HG03135 (cell line): ENCODE data around the gene BAZ1B.
A peak's percentile ranks its signal among the peaks of the same experiment; 100 is the strongest.
"Not testable (repeated sequence)": the region's sequence is repeated elsewhere in the genome, so short reads cannot be mapped to it uniquely, and the experiment has no call there.

ENCODE experiments used
- ATAC-seq: cut with Tn5 transposase; IDR thresholded peaks from one replicate; pipeline ENCODE4 v1.9.1; 2021; ENCODE audit warnings: mild to moderate bottlenecking, moderate library complexity; ENCODE audit not compliant: unreplicated experiment

BAZ1B gene, protein sequence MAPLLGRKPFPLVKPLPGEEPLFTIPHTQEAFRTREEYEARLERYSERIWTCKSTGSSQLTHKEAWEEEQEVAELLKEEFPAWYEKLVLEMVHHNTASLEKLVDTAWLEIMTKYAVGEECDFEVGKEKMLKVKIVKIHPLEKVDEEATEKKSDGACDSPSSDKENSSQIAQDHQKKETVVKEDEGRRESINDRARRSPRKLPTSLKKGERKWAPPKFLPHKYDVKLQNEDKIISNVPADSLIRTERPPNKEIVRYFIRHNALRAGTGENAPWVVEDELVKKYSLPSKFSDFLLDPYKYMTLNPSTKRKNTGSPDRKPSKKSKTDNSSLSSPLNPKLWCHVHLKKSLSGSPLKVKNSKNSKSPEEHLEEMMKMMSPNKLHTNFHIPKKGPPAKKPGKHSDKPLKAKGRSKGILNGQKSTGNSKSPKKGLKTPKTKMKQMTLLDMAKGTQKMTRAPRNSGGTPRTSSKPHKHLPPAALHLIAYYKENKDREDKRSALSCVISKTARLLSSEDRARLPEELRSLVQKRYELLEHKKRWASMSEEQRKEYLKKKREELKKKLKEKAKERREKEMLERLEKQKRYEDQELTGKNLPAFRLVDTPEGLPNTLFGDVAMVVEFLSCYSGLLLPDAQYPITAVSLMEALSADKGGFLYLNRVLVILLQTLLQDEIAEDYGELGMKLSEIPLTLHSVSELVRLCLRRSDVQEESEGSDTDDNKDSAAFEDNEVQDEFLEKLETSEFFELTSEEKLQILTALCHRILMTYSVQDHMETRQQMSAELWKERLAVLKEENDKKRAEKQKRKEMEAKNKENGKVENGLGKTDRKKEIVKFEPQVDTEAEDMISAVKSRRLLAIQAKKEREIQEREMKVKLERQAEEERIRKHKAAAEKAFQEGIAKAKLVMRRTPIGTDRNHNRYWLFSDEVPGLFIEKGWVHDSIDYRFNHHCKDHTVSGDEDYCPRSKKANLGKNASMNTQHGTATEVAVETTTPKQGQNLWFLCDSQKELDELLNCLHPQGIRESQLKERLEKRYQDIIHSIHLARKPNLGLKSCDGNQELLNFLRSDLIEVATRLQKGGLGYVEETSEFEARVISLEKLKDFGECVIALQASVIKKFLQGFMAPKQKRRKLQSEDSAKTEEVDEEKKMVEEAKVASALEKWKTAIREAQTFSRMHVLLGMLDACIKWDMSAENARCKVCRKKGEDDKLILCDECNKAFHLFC (N-terminal part only)

DNA sequence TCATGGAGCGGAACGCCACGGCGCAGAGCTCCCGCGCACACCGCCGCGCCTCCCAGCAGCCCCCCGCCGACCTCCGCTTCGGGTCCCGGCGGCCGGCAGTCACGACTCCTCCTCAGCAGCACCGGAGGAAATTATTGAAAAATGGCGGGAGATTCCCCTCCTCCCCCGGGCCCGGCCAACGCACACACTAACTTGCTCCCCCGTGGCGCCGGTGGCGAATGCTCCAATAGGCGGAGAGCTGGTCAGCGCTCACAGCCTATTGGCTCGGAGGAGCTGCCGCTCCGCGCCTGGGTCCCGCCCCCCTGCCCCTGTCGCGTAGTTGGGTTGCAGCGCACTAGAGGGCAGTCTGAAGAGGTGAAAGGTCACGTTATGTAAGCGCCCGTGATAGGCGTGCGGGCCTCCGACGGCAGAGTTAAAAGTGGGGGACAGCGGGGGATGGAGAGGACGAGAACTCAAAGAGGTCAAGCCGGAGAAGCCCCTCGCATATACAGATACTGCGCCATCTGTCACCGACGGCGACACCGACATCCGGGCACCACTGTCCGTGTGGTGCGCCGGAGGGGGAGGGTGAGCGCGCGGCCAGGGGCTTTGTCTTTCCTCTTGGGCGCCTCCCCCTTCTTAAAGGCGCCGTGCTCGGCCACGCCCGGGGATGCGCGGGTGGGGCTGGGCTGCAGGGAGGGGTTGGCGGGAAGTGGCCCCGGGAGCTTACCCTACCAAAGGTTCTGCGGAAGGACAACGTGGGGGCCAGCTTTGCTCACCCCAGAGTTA is at the start of gene BAZ1B:
Gene BAZ1B, minus strand, starts transcription at position 189 of the 768 bp plus-strand sequence. CDS start 360 bp downstream, outside the sequence.
- ATAC-seq: peak; percentile 83

DNA sequence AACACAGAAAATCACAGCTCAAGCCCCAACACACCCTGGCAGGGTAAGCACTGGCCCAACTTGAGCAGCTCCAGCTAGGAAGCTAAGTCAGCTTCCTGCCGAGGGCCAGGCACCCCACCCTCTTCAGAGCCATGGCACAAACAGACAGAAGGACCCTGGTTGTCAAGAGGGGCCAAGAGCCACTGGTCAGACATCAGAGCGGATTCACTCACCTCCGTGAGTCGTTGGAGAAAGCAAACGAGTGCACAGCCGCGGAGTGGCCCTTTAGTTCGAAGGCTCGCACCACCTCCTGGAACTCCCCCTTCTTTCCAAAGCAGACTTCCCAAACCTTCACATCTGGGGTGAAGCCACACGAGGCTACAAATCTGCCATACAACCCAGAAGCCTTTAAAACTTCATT is 48.9 kb upstream of the BAZ1B start:
- no peak for ATAC-seq

DNA sequence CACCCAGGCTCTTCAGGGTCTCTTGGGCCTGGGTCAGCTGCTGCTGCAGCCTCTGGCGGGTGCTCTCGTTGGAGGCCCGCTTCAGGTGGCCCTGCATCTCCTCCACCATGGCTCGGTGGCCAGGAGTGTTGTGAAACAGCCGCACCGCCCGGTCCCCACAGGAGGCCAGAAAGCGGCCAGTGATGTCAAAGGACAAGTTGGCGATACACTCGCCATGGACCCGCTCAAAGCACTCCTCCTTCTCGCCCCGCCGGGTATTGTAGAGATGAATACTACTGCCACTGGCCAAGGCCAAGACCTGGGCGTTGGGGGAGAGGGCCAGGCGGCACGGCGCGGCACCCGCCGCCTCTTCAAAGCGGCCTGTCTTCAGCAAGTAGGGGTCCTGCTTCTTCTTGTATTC is 48.4 kb upstream of the BAZ1B start:
- ATAC-seq: no peak

DNA sequence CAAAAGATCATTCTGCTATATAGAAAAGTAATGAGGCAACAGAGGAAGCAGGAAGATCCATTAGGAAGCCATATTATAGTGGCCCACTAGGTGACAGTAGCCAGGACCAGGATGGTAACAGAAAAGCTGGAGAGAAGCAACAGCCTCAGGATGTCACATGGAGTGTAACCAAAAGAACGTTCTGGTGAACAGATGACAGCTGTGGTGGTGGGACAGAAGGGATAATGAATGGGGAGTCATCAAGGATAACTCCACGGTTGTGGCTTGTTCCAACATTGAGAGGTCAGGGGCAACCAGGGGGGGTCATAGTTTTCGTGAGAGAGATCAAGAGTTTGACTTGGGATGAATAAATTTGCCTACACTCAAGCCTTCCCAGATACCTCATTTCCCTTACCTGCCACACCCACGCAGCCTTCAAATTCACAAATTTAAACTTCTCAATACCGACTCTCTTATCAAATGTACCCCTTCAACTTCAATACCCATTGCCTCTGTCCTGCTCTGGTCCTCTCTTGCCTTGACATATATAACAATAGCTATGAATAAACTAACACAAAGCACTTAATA is 47.0 kb upstream of the BAZ1B start:
- no peak for ATAC-seq

DNA sequence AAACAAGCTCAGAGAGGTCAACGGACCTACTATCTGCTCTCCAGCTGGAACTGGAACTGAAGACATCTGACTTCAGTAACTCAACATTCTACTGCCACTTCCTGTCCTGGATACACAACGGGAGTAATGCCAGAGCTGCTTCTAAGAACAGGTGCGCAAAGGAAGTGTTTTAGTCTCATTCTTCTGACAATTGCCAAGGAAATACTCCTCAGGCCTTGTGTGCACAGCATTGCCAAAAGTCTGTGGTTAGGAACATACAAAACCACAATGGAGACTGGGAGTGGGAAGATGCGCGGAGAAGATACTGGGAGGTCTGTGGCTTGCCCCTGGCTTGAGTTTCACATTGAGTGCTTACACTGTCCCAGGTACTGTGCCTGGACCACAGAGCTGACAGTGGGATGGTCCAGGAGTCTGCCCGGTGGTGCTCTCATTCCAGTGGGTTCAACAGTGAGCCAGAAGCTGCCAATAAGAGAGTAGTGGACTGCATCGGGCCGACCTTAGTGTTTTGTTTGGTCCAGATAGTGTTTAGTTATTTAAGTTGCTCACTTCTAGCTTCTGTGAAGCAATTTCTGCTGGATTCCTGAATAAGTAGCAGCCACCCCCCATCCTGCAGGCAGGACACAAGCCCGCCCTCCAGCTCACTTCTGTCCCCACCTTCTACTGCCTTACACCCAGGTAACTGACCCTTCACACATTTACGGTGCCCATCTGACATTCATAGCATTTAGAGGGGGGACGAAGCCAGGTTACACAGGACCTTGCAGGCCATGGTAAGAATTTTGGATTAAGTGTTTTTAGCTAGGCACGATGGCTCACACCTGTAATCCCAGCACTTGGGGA is 46.0 kb upstream of the BAZ1B start:
- no peak for ATAC-seq

DNA sequence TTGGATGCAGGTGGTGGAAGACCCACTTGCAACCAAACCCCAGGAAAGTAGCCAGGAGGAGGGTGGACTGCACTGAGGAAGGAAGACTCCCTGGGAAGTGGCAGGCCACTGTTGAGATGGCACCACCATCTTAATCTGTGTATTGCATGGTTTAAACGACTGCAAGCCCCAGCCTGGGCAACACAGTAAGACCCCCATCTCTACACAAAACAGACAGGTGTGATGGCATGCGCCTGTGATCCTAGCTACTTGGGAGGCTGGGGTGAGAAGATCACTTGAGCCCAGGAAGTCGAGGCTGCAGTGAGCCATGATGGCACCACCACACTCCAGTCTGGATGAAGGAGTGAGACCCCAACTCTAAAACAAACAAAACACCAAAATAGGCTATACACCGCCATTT is 45.0 kb upstream of the BAZ1B start:
- no peak for ATAC-seq

DNA sequence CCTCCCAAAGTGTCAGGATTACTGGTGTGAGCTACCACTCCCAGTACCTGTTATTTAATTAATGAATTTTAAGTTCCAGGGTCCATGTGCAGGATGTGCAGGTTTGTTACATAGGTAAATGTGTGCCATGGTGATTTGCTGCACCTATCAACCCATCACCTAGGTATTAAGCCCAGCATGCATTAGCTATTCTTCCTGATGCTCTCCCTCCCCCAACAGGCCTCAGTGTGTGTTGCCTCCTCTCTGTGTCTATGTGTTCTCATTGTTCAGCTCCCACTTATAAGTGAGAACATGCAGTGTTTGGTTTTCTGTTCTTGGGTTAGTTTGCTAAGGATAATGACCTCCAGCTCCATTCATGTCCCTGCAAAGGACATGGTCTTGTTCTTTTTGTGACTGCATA is 44.3 kb upstream of the BAZ1B start:
- not testable (repeated sequence) for ATAC-seq

DNA sequence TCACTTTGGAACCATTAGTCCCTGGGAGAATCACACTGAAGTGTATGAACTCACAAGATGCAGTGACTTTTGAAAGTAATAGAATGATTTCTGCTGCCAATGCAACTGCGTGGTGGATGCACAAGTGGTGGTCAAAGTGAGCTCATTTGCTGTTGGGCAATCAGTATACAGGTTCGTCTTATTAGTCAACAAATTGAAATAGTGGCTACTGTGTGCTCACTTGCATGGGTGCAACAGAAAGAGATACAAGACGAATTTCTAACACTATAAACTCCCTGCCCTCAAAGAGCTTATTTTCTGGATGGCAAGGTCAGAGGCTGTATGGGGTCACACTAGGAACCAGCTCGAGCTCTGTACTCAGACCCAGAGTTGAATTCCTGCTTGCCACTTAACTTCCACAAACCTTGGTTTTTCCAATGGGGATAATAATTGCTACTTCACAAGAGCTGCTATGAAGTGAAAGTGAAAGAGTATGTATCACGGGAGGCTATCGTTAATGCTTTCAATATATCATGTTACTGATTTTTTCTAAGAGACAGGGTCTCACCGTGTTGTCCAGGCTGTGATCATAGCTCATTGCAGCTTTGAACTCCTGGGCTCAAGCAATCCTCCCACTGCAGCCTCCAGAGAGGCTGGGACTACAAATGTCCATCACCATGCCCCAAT is 43.7 kb upstream of the BAZ1B start:
- ATAC-seq: no peak

DNA sequence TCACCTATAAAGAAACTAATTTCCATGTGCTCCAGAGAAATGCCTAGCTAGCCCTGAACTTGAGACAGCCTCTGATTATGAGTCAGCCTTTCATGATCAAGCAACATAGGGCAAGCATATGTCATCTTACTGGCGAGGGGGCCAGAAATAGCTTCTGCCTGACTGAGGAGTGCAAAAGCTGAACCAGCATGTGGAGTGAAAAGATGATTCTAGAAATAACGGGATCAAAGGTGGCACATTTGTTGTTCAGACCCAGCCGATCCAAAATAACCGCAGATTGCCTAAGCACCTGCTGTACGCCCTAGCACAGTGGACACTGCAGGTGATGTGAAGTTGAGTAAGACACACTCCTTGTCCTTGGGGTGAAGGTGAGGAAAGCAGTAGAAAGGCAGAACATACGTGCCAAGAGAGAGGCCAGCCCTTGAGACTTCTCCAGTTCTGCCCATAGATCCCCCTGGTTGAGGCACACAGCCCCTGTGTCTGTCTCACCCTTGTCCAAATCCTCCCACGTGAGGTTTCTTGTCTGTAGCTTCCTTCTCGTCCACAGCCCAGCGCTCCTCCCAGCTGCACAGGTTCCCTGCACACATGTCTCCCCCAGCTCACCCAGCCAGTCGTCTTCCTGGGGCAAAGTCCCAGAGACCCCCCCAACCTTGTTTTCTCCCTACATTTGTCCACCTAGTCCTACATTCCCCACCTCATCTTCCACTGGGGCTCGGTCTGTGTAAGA is 38.2 kb upstream of the BAZ1B start:
- no peak for ATAC-seq

DNA sequence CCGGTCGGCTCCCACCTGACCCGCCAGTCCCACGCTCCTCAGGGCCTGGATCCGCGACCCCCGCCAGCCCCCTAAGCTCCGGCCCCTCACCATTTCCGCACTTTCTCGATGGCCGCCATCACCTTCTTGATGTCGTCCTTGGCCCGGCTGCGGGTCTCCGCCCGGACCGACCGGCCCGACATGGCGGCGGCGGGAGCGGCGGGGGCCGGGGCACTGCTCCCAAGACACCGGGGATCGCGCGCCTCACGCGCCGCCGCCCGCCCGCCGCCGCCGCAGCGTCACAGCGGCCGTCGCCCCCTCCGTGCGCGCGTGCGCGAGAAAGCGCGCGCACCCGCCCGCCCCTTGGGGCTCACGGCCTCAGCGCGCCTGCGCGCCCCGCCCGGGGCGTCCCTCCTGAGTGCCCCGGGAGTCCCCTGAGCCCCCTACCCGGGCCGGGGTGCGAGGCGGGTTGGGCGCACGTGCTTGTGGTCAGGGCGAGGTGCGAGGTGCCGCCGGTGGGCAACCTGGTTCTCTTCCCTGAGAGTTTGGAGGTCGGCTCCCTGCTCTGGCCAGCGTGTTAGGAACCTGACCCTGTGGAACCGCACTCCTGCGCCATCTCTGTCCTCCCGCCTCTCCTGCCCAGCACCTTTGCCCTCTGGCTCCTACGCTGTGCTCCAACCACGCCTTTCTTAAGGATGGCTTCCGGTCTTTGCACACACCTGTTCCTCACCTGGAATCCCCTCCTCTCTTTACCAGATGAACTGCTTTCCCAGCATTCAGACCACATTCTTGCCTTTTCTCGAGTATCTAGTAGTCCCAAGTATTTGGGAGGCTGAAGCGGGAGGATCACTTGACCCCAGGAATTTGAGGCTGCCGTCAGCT is 35.5 kb upstream of the BAZ1B start, which contains the start of gene BCL7B:
Gene BCL7B, minus strand, starts transcription at position 294 of the 861 bp plus-strand sequence. Its CDS starts 112 bp downstream, at position 182.
- ATAC-seq: peak; percentile 58

DNA sequence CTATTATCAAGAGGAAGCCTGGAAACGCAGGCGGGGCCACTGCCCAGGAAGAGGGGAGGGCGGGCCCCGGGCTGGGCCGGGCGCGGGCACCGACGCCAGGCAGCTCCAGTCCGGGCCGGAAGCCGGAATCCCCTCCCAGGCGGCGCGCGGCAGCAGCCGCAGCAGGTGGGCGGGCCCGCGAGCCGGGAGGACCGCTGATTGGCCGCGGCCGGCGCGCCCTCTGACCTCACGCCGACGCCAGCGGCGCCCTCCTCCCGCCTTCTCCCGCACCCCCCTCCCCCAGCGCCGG is 35.0 kb upstream of the BAZ1B start:
- ATAC-seq: peak; percentile 89

DNA sequence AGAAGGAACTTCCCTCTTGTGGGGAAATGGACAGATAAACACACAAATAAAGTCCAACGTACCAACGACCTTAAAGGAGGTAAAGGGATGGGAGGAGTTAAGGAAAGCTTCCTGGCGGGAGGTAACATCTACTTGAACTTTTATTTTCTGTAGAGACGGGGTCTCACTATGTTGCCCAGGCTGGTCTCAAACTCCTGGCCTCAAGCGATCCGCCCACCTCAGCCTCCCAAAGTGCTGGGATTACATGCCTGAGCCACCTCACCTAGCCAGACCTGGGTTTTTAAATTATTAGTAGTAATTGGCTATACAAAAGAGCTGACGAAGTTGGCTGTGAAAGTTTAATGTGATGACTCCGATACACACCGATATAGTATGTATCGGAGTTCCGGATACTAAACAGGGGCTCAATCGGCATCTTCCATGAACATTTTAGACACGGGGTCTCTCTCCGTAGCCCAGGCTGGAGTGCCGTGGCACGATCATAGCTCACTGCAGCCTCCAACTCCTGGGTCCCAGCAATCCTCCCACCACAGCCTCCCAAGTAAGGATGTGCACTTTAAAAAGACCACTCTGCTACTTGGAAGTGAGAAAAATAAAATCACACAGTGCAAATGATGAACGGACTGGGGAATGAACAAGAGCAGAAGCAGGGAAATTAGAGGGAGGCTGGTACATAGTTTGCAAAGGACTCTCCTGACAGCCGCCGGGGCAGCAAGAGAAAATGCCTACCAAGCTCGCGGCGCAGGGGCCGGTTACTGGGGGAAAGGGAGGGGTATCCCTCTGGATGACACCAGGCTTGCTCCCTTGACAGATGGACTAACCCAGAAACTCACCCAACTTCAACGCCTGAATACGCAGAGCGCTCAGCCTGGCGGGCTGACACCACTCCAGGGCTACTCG is 34.4 kb upstream of the BAZ1B start:
- ATAC-seq: no peak

DNA sequence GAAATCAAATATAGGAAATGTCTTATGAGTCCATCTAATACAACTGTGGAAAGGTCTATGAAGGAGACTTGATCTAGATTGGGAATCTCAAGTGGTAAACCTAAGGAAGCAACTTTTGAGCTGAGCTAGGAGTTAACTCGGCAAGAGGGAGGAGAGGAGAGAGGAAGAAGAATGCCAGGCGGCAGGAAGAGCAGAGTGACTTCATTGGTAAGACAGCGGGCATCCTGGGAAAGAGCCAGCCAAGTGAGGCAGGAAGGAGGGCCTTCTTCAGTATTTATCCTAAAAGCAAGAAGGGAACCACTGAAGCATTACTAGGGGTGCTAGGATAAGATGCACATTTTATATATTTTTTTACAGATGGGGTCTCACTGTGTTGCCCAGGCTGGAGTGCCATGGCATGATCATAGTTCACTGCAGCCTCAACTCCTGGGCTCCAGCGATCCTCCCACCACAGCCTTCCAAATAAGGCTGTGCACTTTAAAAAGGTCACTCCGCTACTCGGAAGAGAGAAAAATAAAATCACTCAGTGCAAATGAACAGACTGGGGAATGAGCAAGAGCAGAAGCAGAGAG is 33.4 kb upstream of the BAZ1B start:
- no peak for ATAC-seq

DNA sequence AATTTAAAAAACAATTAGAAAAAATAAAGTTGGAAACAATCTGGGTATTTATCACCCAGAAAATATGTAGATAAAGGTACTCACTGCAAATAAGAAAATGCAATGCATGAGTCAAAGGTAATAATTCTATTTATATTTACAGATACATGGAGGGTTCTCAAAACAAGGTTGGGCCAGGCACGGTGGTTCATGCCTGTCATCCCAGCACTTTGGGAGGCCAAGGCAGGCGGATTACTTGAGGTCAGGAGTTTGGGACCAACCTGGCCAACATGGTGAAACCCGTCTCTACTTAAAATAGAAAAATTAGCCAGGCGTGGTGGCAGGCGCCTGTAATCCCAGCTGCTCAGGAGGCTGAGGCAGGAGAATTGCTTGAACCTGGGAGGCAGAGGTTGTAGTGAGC is 28.0 kb upstream of the BAZ1B start:
- not testable (repeated sequence) for ATAC-seq

DNA sequence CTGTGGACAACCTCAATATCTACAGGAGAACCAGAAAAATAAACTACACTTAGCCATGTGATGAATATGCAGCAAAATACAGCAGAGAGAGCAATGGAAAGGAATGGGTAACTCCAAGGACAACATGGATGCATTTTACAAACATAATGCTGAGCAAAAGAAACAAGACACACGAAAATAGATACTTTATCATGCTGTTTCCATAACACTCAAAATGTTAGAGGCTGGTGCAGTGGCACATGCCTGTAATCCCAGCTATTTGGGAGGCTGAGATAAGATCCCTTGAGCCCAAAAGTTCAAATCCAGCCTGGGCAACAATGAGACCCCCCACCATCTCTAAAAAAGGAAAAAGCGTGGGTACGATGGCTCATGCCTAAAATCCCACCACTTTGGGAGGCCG is 27.1 kb upstream of the BAZ1B start:
- no peak for ATAC-seq

DNA sequence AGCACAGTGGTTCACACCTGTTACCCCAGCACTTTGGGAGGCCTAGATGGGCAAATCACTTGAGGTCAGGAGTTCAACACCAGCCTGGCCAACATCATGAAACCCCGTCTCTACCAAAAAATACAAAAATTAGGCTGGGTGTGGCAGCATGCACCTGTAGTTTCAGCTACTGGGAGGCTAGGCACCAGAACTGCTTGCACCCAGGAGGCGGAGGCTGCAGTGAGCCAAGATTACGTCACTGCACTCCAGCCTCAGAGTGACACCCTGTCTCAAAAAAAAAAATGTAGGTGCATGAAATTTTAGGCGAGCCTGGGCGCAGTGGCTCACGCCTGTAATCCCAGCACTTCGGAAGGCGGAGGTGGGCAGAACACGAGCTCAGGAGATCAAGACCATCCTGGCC is 25.7 kb upstream of the BAZ1B start:
- ATAC-seq: no peak
